Liver (tissue), 3 donors: Measurements from ENCODE around the gene VPS26C.

ENCODE experiments used
- EGR1 ChIP-seq, 2 donors: IDR thresholded peaks; 2 replicates each; pipeline ENCODE4 v1.6.1; 2016 to 2018; ENCODE audit warnings: antibody characterized with exemption in 2 of 2, low read depth in 2 of 2
- FOXA1 ChIP-seq: IDR thresholded peaks from 2 replicates; pipeline ENCODE4 v1.6.1; 2016; ENCODE audit warnings: antibody characterized with exemption
- RAD21 ChIP-seq, 2 donors: IDR thresholded peaks; 2 replicates each; pipeline ENCODE4 v1.6.1; 2016; ENCODE audit warnings: antibody characterized with exemption in 2 of 2, mild to moderate bottlenecking in 2 of 2
- YY1 ChIP-seq: IDR thresholded peaks from 2 replicates; pipeline ENCODE4 v1.6.1; 2016; ENCODE audit warnings: antibody characterized with exemption, mild to moderate bottlenecking
- TF ChIP-seq, protein P1 (sequence below): fragments of 150-350 bp; IDR thresholded peaks from 2 replicates; pipeline ENCODE4 v1.5.1; 2017; ENCODE audit warnings: improper control_type of control experiment, low read depth, low read length; ENCODE audit not compliant: missing input control
- donor health status: healthy.
- donor health status: healthy.

DNA sequence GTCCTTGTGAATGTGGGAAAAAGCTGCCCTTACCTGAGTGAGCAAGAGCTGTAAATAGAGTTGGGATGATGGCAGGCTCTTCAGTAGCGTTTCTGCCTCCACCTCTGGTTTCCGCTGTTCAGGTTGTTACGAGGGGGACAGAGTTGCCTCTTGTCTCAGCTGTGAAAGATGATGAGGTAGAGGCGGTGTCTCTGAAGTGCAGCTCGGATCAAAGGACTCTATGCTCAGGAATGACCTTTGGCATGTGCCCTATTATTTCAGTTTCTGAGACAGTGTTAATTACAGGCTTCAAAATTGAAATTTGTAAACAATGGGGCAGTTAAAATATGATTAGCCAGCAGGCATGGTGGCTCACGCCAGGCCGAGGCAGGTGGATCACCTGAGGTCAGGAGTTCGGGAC is 70.3 kb downstream of the VPS26C start:
- TF ChIP-seq, protein P1, sequence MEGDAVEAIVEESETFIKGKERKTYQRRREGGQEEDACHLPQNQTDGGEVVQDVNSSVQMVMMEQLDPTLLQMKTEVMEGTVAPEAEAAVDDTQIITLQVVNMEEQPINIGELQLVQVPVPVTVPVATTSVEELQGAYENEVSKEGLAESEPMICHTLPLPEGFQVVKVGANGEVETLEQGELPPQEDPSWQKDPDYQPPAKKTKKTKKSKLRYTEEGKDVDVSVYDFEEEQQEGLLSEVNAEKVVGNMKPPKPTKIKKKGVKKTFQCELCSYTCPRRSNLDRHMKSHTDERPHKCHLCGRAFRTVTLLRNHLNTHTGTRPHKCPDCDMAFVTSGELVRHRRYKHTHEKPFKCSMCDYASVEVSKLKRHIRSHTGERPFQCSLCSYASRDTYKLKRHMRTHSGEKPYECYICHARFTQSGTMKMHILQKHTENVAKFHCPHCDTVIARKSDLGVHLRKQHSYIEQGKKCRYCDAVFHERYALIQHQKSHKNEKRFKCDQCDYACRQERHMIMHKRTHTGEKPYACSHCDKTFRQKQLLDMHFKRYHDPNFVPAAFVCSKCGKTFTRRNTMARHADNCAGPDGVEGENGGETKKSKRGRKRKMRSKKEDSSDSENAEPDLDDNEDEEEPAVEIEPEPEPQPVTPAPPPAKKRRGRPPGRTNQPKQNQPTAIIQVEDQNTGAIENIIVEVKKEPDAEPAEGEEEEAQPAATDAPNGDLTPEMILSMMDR: no peak
- no peak for TF ChIP-seq RAD21 (IDR thresholded peaks at IDR 0.05)
- no peak for TF ChIP-seq EGR1 (IDR thresholded peaks at IDR 0.05; ENCODE audit: low read depth in 2 of 2)
- no peak for TF ChIP-seq YY1
- TF ChIP-seq FOXA1: no peak
